ENCODE data around the gene SERPINB3. TPM values are rescaled to one million over a fixed set of nuclear protein-coding genes. Genes with fewer than 3 reads are reported as not detected.
"Not testable (repeated sequence)": the region's sequence is repeated elsewhere in the genome, so short reads cannot be mapped to it uniquely, and the experiment has no call there.

The SERPINB3 gene
- total and polyA plus RNA-seq, 4 experiments from 2014 or later = not detected

DNA sequence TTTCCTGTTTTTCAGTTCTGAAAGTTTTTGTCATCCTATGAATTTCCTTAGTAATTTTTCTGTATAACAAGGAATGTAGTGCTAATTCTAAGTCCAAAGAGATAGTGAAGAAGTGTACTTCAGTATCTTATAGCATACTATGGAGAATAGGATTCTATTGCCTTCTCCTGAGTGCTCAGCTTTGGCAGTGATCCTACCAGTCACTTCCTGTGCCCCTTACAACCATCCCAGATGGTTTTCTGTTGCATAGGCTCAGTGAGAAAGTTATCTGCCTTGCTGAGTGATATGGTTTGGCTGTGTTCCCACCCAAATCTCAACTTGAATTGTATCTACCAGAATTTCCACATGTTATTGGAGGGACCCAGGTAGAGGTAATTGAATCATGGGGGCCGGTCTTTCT is 17.0 kb downstream of the SERPINB3 start:
- H3K4me3 ChIP-seq (ENCODE audit: low read length in 2 of 2); CTCF ChIA-PET (ENCODE audit: partially characterized antibody); H3K27ac Mint-ChIP-seq; H3K9me3 ChIP-seq (ENCODE audit: control insufficient read depth in 1 of 2, low read length in 2 of 2); DNase-seq; H3K4me3 Mint-ChIP-seq; intact Hi-C loops (cut with micrococcal nuclease); H3K36me3 Mint-ChIP-seq; H3K9me3 Mint-ChIP-seq; H3K4me1 ChIP-seq (ENCODE audit: insufficient read depth, low read length); H3K27me3 ChIP-seq (ENCODE audit: insufficient read depth, low read length); H3K4me1 Mint-ChIP-seq; POLR2A ChIA-PET (ENCODE audit: partially characterized antibody); H3K27ac ChIP-seq (ENCODE audit: low read depth, low read length); H3K27me3 Mint-ChIP-seq; H3K36me3 ChIP-seq (ENCODE audit: insufficient read depth, low read length): not testable (repeated sequence)

- H3K36me3 Mint-ChIP-seq; H3K9me3 ChIP-seq (ENCODE audit: control insufficient read depth in 1 of 2, low read length in 2 of 2); H3K4me3 Mint-ChIP-seq; intact Hi-C loops (cut with micrococcal nuclease); CTCF ChIA-PET (ENCODE audit: partially characterized antibody); H3K27me3 Mint-ChIP-seq; H3K27ac ChIP-seq (ENCODE audit: low read depth, low read length); H3K36me3 ChIP-seq (ENCODE audit: insufficient read depth, low read length); H3K4me3 ChIP-seq (ENCODE audit: low read length in 2 of 2); H3K27me3 ChIP-seq (ENCODE audit: insufficient read depth, low read length); DNase-seq; H3K9me3 Mint-ChIP-seq; POLR2A ChIA-PET (ENCODE audit: partially characterized antibody); H3K4me1 ChIP-seq (ENCODE audit: insufficient read depth, low read length); H3K27ac Mint-ChIP-seq; H3K4me1 Mint-ChIP-seq: not testable (repeated sequence)
Measured at GRCh38 chr18:63644142-63644541, 17.6 kb downstream of the SERPINB3 start, which contains the start of gene SERPINB4. SERPINB4 (minus strand) TSS chr18:63644256; CDS start chr18:63643577, 679 bp downstream.

DNA sequence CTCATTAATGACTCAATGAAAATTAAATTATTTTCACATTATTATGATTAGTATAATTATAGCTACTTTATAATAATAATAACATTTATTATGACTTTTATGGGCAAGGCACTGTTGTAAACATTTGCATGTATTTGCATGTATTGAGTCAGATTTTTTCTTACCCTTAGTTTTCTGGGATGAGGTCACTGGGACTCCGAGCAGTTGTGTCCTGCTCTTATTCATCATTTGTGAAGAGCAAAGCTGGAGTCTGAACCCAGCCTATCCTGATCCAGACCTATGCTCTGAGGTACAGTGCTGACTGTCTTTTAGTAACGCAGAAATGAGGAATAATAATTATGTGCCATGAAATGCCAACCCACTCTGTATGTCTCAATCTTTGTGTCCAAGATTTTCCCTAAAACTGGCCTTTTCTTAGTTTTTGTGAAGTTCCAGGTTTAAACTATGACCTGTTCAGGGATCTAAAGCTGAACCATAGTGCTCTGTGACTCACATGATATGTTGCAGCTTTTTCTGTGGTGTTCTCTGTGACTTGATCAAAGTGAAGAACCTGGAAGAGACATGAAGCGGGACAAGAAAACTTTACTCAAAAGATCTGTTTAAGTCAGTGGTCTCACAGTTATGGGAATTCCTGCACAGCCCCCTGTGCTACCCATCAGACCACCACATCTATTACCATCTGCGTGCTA is 18.9 kb downstream of the SERPINB3 start:
- H3K36me3 Mint-ChIP-seq; intact Hi-C loops (cut with micrococcal nuclease); CTCF ChIA-PET (ENCODE audit: partially characterized antibody); H3K27ac Mint-ChIP-seq; H3K4me3 ChIP-seq (ENCODE audit: low read length in 2 of 2); H3K27ac ChIP-seq (ENCODE audit: low read depth, low read length); POLR2A ChIA-PET (ENCODE audit: partially characterized antibody); H3K4me3 Mint-ChIP-seq; H3K27me3 ChIP-seq (ENCODE audit: insufficient read depth, low read length); H3K4me1 Mint-ChIP-seq; H3K9me3 Mint-ChIP-seq; H3K4me1 ChIP-seq (ENCODE audit: insufficient read depth, low read length); DNase-seq; H3K9me3 ChIP-seq (ENCODE audit: control insufficient read depth in 1 of 2, low read length in 2 of 2); H3K36me3 ChIP-seq (ENCODE audit: insufficient read depth, low read length); H3K27me3 Mint-ChIP-seq: not testable (repeated sequence)

GRCh38 chr18:63641157-63641680 is 20.5 kb downstream of the SERPINB3 start:
- H3K4me3 Mint-ChIP-seq; H3K27ac ChIP-seq (ENCODE audit: low read depth, low read length); H3K27me3 ChIP-seq (ENCODE audit: insufficient read depth, low read length); POLR2A ChIA-PET (ENCODE audit: partially characterized antibody); H3K4me1 ChIP-seq (ENCODE audit: insufficient read depth, low read length); H3K4me1 Mint-ChIP-seq; H3K27me3 Mint-ChIP-seq; H3K9me3 ChIP-seq (ENCODE audit: control insufficient read depth in 1 of 2, low read length in 2 of 2); H3K4me3 ChIP-seq (ENCODE audit: low read length in 2 of 2); H3K36me3 ChIP-seq (ENCODE audit: insufficient read depth, low read length); H3K36me3 Mint-ChIP-seq; DNase-seq; intact Hi-C loops (cut with micrococcal nuclease); H3K9me3 Mint-ChIP-seq; CTCF ChIA-PET (ENCODE audit: partially characterized antibody); H3K27ac Mint-ChIP-seq: not testable (repeated sequence)

- H3K27ac Mint-ChIP-seq = no peak overlapping the region
- H3K27me3 ChIP-seq (ENCODE audit: insufficient read depth, low read length) = no peaks in the 10 kb centered on the region
- H3K4me3 ChIP-seq (ENCODE audit: low read length in 2 of 2) = no peak overlapping the region
- H3K27ac ChIP-seq (ENCODE audit: low read depth, low read length) = no peak overlapping the region
- no peak overlapping the region for H3K4me3 Mint-ChIP-seq
- H3K9me3 Mint-ChIP-seq = no peaks in the 10 kb centered on the region
- no peaks in the 10 kb centered on the region for H3K36me3 ChIP-seq (ENCODE audit: insufficient read depth, low read length)
- intact Hi-C loops (cut with micrococcal nuclease) = no loop called here
- no peaks in the 10 kb centered on the region for H3K36me3 Mint-ChIP-seq
- no peak for DNase-seq
- H3K27me3 Mint-ChIP-seq = no peaks in the 10 kb centered on the region
- CTCF ChIA-PET (ENCODE audit: partially characterized antibody) = no interaction called here
- POLR2A ChIA-PET (ENCODE audit: partially characterized antibody) = no interaction called here
- H3K9me3 ChIP-seq (ENCODE audit: control insufficient read depth in 1 of 2, low read length in 2 of 2) = no peaks in the 10 kb centered on the region
- H3K4me1 ChIP-seq (ENCODE audit: insufficient read depth, low read length) = no peaks in the 10 kb centered on the region
- H3K4me1 Mint-ChIP-seq = no peaks in the 10 kb centered on the region
Measured at GRCh38 chr18:63637703-63638102, 24.0 kb downstream of the SERPINB3 start.

- H3K9me3 Mint-ChIP-seq = peaks cover 4 to 52% (median 37%) of the 10 kb centered on the region in 8 donors
- POLR2A ChIA-PET (ENCODE audit: partially characterized antibody) = no interaction called here
- H3K36me3 Mint-ChIP-seq = peaks cover 1 to 5% of the 10 kb centered on the region in 2 donors
Measured at GRCh38 chr18:63627819-63628218, 33.9 kb downstream of the SERPINB3 start.

DNA sequence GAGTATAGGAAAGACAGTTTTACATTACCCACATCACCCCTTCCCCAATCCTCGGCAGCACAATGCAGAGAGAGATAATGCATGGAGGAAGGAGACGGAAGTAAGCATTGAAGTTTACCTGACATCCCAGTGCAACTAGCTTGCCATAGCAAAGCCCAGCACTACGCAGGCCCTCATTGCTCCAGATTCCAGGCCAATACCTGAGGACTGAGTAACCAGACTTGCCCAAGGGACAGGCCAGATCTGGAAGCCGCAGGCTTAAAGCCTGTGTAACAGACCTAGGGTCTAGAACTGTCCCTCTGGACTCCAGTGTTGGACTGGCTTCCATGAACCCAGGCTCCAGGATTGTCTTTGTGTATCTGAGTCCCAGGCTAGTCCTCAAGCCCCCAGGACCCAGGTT is 35.3 kb downstream of the SERPINB3 start:
- Histone ChIP-seq H3K27me3 (ENCODE audit: insufficient read depth, low read length) (no peaks in the 10 kb centered on the region), H3K9me3 (ENCODE audit: control insufficient read depth in 1 of 2, low read length in 2 of 2) (peaks cover 0 to 15% of the 10 kb centered on the region in 2 donors), H3K27ac (ENCODE audit: low read depth, low read length) (no peak overlapping the region), H3K4me1 (ENCODE audit: insufficient read depth, low read length) (no peaks in the 10 kb centered on the region), H3K36me3 (ENCODE audit: insufficient read depth, low read length) (no peaks in the 10 kb centered on the region), H3K4me3 (ENCODE audit: low read length in 2 of 2) (no peak overlapping the region)
- POLR2A ChIA-PET (ENCODE audit: partially characterized antibody) = no interaction called here
- no peak overlapping the region for H3K27ac Mint-ChIP-seq
- peaks cover 1 to 5% of the 10 kb centered on the region in 2 donors for H3K36me3 Mint-ChIP-seq
- H3K9me3 Mint-ChIP-seq = peaks cover 5 to 53% (median 38%) of the 10 kb centered on the region in 8 donors
- no peaks in the 10 kb centered on the region for H3K4me1 Mint-ChIP-seq
- intact Hi-C loops (cut with micrococcal nuclease) = no loop called here
- DNase-seq = no peak
- CTCF ChIA-PET (ENCODE audit: partially characterized antibody) = no interaction called here
- H3K4me3 Mint-ChIP-seq = no peak overlapping the region
- H3K27me3 Mint-ChIP-seq = peaks cover 1 to 2% of the 10 kb centered on the region in 2 donors

More at GRCh38 chr18:63627819-63628218, 33.9 kb downstream of the SERPINB3 start:
- peaks cover 0 to 15% of the 10 kb centered on the region in 2 donors for H3K9me3 ChIP-seq (ENCODE audit: control insufficient read depth in 1 of 2, low read length in 2 of 2)
- H3K4me1 Mint-ChIP-seq = no peaks in the 10 kb centered on the region
- intact Hi-C loops (cut with micrococcal nuclease) = no loop called here
- H3K27me3 Mint-ChIP-seq = peaks cover 1 to 2% of the 10 kb centered on the region in 2 donors
- no peak overlapping the region for H3K4me3 ChIP-seq (ENCODE audit: low read length in 2 of 2)
- H3K27me3 ChIP-seq (ENCODE audit: insufficient read depth, low read length) = no peaks in the 10 kb centered on the region
- H3K27ac Mint-ChIP-seq = no peak overlapping the region
- no peak for DNase-seq
- H3K36me3 ChIP-seq (ENCODE audit: insufficient read depth, low read length) = no peaks in the 10 kb centered on the region
- no peak overlapping the region for H3K27ac ChIP-seq (ENCODE audit: low read depth, low read length)
- H3K4me1 ChIP-seq (ENCODE audit: insufficient read depth, low read length) = no peaks in the 10 kb centered on the region
- CTCF ChIA-PET (ENCODE audit: partially characterized antibody) = no interaction called here
- no peak overlapping the region for H3K4me3 Mint-ChIP-seq
